Panc1 (cell line): ENCODE data around the gene CACNA1C.

Experiments used
- CTCF ChIP-seq: fragments of 450-650 bp; IDR thresholded peaks from 2 replicates; pipeline ENCODE4 v1.5.1; 2017; ENCODE audit warnings: mild to moderate bottlenecking
- POLR2AphosphoS5 ChIP-seq: IDR thresholded peaks from 2 replicates; pipeline ENCODE4 v1.6.1; 2012; ENCODE audit warnings: mild to moderate bottlenecking, low read depth, low read length, moderate library complexity
- REST ChIP-seq, 2 experiments: IDR thresholded peaks; 2 replicates each; pipeline ENCODE4 v1.6.1; 2011 to 2012; ENCODE audit warnings: low read depth in 2 of 2, control low read depth in 1 of 2, low read length in 1 of 2, mild to moderate bottlenecking in 1 of 2, moderate library complexity in 1 of 2; ENCODE audit not compliant: insufficient read depth in 1 of 2
- SIN3A ChIP-seq: IDR thresholded peaks from 2 replicates; pipeline ENCODE4 v1.6.1; 2012; ENCODE audit warnings: low read depth, mild to moderate bottlenecking, low read length, moderate library complexity, borderline replicate concordance; ENCODE audit not compliant: insufficient read depth
- TCF7L2 ChIP-seq: IDR thresholded peaks from 2 replicates; pipeline ENCODE4 v1.6.1; 2011; ENCODE audit warnings: mild to moderate bottlenecking, low read depth, low read length, inconsistent platforms

GRCh38 chr12:2652011-2652400 lies 599.2 kb downstream of the CACNA1C start:
- no peak for TF ChIP-seq CTCF
- TF ChIP-seq SIN3A: no peak
- TF ChIP-seq POLR2AphosphoS5: no peak
- TF ChIP-seq REST (IDR thresholded peaks at IDR 0.05; ENCODE audit: insufficient read depth in 1 of 2, low read depth in 2 of 2, low read length in 1 of 2): no peak
- TF ChIP-seq TCF7L2: no peak
